ENCODE data around the gene PCDHGB7.
"Not testable (repeated sequence)": the region's sequence is repeated elsewhere in the genome, so short reads cannot be mapped to it uniquely, and the experiment has no call there.

Gene PCDHGB7

GRCh38 chr5:141430332-141431113, 13.0 kb downstream of the PCDHGB7 start, which contains the start of gene PCDHGA12:
PCDHGA12 (plus strand) TSS chr5:141430507; CDS start chr5:141430760, 253 bp downstream.
- peak; percentile 85 for DNase-seq

- peak; percentile 29 for DNase-seq
Measured at GRCh38 chr5:141431286-141431685, 13.8 kb downstream of the PCDHGB7 start.

- DNase-seq: not testable (repeated sequence)
Measured at GRCh38 chr5:141432308-141432707, 14.8 kb downstream of the PCDHGB7 start.

GRCh38 chr5:141432726-141433125, 15.2 kb downstream of the PCDHGB7 start:
- not testable (repeated sequence) for DNase-seq

GRCh38 chr5:141434006-141434405, 16.5 kb downstream of the PCDHGB7 start:
- no peak for DNase-seq

- DNase-seq: no peak
Measured at GRCh38 chr5:141437221-141437620, 19.7 kb downstream of the PCDHGB7 start.

- no peak for DNase-seq
Measured at GRCh38 chr5:141439411-141440141, 22.1 kb downstream of the PCDHGB7 start.

- DNase-seq: no peak
Measured at GRCh38 chr5:141440341-141440740, 22.9 kb downstream of the PCDHGB7 start.

GRCh38 chr5:141441571-141442170, 24.2 kb downstream of the PCDHGB7 start:
- no peak for DNase-seq

GRCh38 chr5:141465351-141465750, 47.9 kb downstream of the PCDHGB7 start:
- no peak for DNase-seq
